HTR-8/SVneo (cell line): ENCODE data around the gene KCNB1.
A peak's percentile ranks its signal among the peaks of the same experiment; 100 is the strongest.
"Not testable (repeated sequence)": the region's sequence is repeated elsewhere in the genome, so short reads cannot be mapped to it uniquely, and the experiment has no call there.

Experiments
- DNase-seq: peaks from one replicate; pipeline ENCODE4 v3.0.0; 2011; ENCODE audit warnings: low spot score, mixed read lengths; ENCODE audit not compliant: insufficient read length
- FAIRE-seq: peaks from 2 replicates; lab custom pipeline; 2011; peaks lifted over from hg19 to GRCh38; lab: Jason Lieb, UNC

Gene KCNB1

GRCh38 chr20:49415668-49416044 is 66.8 kb downstream of the KCNB1 start:
- FAIRE-seq (no peak), DNase-seq (no peak)

- no peak for FAIRE-seq
These were observed 67.3 kb downstream of the KCNB1 start for GRCh38 chr20:49415005-49415667.

DNA sequence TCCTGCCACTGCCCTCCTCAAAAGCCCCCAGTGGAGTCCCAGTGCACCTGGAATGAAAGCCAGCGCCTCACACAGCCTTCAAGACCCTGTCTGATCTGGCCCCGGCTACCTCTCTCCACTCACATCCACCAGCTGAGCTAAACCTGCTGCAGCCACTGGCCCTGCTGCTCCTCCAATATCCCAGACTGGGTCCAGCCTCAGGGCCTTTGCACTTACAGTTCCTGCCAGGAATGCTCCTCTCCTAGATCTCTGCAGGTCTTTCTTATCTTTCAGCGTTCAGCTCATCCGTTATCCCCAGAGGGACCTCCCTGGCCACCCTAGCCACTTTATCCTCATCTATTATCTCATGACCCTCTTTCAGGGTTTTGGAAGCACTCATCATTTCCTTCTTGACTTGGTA is 68.8 kb downstream of the KCNB1 start:
- DNase-seq (no peak), FAIRE-seq (no peak)

More at GRCh38 chr20:49415005-49415667, 67.3 kb downstream of the KCNB1 start:
- no peak for DNase-seq

DNA sequence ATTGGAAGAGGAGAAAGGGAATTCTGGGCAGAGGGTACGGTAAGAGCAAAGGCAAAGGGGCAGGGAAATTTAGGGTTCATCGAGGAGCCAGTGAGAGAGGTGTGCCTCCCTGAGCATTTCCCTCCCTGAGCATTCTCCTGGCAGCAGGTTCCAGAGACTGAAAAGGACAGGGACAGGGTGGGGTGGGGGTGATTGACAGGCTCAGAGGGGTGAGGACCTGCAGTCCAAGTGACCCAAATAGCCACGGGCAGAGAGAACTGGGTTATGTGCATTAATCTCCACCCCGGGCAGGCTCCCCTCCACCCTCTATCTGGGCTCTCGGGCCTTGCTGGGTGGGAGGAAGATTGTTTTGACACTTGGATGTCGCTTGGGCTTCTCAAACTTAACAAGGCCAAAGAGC is 69.5 kb downstream of the KCNB1 start:
- no peak for FAIRE-seq
- no peak for DNase-seq

DNA sequence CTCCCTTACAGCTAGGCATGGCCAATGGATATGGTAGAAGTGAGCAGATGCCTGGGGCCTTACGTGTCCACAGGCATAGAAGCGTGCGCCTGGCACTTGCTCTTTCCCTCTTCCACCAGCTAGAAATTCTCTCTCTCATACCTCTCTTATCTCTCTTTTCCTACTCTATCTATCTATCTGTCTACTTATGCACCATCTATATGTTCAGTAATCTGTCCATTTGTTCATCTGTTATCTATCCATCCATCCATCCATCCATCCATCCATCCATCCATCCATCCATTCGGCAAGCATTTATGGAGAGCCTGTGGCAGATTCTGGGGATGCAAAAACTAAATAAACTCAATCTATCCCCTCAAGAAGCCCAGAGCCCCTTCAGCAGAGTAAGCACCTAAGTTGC is 70.2 kb downstream of the KCNB1 start:
- DNase-seq = no peak
- peak; percentile 96 for FAIRE-seq

GRCh38 chr20:49411221-49411925 is 71.1 kb downstream of the KCNB1 start:
- no peak for DNase-seq

DNA sequence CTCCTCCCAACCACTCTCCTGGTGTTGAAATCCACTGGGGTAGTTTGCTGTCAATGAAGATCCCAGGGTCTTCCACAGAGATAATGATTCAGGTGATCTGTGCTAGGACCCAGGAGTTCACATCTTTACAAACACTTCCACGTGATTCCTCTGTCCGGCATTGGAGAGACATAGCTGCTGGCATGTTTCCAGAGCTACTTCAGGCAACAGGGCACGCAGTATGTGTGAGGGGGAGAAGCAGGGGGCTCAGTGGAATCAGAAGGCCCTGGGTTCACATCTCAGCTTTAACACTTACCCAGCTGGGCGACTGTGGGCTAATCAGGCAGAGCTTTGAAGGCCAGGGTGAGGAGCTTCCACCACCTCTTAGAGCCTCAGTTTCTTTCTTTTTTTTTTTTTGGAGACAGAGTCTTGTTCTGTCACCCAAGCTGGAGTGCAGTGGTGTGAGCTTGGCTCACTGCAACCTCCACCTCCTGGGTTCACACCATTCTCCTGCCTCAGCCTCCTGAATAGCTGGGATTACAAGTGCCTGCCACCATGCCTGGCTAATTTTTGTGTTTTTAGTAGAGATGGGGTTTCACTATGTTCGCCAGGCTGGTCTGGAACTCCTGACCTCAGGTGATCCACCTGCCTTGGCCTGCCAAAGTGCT is 72.4 kb downstream of the KCNB1 start:
- FAIRE-seq = peak; percentile 64
- not testable (repeated sequence) for DNase-seq

More at GRCh38 chr20:49411221-49411925, 71.1 kb downstream of the KCNB1 start:
- peak; percentile 73 for FAIRE-seq

- no peak for FAIRE-seq
- no peak for DNase-seq
These were observed 73.0 kb downstream of the KCNB1 start for GRCh38 chr20:49409302-49409974.

- no peak for DNase-seq
- peak; percentile 31 for FAIRE-seq
These were observed 73.9 kb downstream of the KCNB1 start for GRCh38 chr20:49408509-49409104.

DNA sequence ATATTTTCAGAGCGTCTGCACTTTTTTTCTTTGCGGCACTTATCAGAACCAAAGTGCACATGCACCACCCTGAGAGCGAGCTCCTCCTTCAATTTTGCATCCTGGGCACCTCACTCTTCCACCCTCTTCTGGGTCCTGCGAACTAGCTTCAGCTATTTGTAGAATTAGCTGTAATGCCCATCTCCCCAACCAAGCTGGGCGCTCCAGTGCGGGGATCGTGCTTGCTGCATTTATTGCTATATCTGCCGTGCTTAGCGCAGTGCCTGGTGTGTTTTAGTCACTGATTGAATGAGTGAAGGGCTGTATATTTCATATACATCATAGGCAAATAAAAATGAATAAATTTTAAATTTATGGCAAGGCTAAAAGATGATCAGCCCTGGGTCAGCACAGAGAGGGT is 75.8 kb downstream of the KCNB1 start:
- FAIRE-seq (no peak), DNase-seq (no peak)

DNA sequence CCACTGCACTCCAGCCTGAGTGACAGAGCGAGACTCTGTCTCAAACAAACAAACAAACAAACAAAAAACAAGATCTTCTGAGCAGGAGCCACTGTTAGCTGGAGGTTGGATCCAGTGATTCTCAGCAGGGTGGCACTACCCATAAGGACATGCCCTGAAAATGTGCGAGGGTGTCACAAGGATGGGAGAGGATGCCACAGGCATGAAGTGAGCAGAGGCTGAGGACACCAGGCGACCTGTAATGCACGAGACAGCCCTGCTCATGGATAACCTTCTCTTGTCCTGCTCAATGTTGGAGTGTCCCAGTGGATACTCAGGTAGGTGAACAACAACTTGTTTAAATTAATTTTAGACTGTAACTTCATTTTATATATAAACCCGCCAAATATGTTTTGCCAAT is 76.8 kb downstream of the KCNB1 start:
- FAIRE-seq = peak; percentile 80
- DNase-seq = no peak

DNA sequence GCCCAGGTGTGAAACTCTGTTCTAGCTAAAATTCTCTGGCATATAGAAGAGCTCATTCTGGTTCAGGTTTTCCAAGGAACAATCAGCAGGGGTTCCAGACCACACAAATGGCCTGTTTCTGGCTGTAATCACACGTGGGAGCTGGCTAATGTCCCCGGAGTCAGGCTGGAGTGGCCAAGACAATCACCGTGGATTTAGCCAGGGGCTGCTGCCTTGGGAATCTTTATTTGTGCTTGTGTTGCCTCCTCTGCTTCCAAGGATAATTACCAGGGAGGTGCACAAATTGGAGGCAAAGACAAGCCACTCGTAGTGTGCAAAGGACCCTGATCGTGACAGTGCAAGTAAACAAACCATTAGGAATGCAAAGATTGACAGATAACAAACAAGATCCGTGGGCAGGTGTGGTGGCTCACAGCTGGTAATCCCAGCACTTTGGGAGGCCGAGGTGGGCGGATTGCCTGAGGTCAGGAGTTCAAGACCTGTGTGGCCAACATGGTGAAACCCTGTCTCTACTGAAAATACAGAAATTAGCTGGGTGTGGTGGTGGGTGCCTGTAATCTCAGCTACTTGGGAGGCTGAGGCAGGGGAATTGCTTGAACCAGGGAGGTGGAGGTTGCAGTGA is 77.3 kb downstream of the KCNB1 start:
- no peak for DNase-seq

DNA sequence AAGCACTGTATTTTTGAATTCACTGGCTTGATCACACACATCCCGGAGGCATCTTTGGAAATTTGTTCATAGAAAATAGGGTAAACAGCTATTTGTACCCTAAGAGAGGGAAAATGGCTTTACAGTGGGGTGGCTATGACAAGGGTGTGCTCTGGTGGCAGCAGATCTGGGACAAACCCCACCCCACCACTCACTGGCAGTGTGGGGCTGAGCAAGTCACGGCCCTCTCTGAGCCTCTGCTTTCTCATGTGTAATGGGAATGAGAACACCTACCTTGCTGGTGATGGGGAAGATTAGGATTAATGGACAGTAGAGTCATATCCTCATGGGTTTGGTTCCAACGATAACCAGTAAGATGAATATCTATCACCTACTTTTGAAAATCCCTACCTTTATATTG is 78.0 kb downstream of the KCNB1 start:
- no peak for FAIRE-seq
- DNase-seq = no peak

More for the DNA sequence above, 77.3 kb downstream of the KCNB1 start:
- FAIRE-seq = peak; percentile 16

GRCh38 chr20:49403911-49404310 is 78.6 kb downstream of the KCNB1 start:
- DNase-seq = no peak
- peak; percentile 82 for FAIRE-seq

- FAIRE-seq (peak; percentile 88), DNase-seq (no peak)
These were observed 79.5 kb downstream of the KCNB1 start for GRCh38 chr20:49403012-49403411.

DNA sequence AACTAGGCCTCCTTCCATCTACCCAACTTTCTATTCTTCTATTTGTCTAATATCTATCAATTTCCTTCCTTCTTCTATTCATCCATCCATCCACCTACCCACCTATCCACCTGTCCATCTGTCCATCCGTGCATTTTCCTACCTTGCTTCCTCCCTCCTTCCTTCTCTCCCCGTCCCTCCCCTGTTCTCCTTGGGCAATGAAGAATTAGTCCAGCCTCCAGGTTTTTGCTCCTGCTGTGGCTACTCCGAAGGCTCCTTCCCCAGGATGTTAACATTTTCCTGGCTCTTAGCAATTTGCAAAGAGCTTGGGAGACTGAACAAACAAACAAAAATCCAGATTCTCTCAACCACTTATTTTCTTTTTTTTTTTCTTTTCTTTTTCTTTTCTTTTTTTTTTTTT is 81.6 kb downstream of the KCNB1 start:
- FAIRE-seq = peak; percentile 80
- DNase-seq = no peak

- no peak for FAIRE-seq
- DNase-seq = no peak
These were observed 82.1 kb downstream of the KCNB1 start for GRCh38 chr20:49400410-49400809.

- FAIRE-seq (no peak), DNase-seq (no peak)
These were observed 83.1 kb downstream of the KCNB1 start for GRCh38 chr20:49399329-49399728.

DNA sequence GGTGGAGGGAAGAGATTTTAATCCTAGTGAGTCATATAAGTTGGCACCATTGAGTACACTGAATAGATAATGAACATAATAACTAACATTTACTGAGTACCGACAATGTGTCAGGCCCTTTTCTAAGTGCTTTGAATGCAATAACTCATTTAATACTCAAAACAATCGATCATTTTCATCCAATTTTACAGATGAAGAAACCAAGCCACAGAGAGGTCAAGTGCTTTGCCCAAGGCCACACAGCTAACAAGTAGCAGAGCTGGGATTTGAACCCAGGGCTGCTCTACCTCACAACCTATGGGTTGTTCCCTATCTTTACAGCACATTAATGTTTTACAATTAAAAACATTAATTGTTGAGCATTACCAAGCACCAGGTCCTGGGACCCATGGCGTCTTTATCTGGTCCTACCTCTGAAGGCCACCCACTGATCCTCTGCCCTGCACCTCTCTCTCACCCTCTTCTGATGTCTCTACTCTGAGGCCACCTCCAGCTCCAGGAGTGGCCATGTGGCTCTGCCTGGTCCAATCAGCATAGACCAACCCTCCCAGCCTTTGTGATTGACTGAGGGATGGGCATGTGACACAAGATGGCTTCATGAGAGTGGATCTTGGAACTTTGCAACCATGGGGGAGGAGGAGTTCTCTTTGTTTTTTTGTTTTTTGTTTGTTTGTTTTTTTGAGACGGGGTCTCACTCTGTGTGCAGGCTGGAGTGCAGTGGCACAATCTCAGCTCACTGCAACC is 83.9 kb downstream of the KCNB1 start:
- DNase-seq (no peak), FAIRE-seq (peak; percentile 81)
